ENCODE data around the gene TMEM250.
A peak's percentile ranks its signal among the peaks of the same experiment; 100 is the strongest.

The TMEM250 gene

GRCh38 chr9:136132512-136133050 lies 13.9 kb upstream of the TMEM250 start:
- H3K4me3 ChIP-seq (ENCODE audit: control insufficient read depth in 1 of 7, extremely low read depth in 1 of 7, insufficient read depth in 4 of 7, low read depth in 2 of 7, low read length in 6 of 7), result peak overlapping the region in 4 of 7 experiments; percentile 17 to 59 (median 43)
- no peaks in the 10 kb centered on the region for H3K9me3 ChIP-seq (ENCODE audit: control extremely low read depth in 1 of 5, control insufficient read depth in 4 of 5, insufficient read depth in 2 of 5, low read depth in 1 of 5, low read length in 4 of 5)
- WGBS (ENCODE audit: insufficient coverage), result 12% methylated on average over 40 of the region's 52 CpGs
- ChIA-PET POLR2A (no interaction called here), CTCF (interaction anchor here (1.0 to 1.5 kb wide), 5 partner anchors 9 to 152 kb away, joined by 3 to 4 read pairs (median 3); no protein-coding TSS in a partner anchor)
- H3K36me3 ChIP-seq (ENCODE audit: control insufficient read depth in 4 of 4, insufficient read depth in 4 of 4, low read length in 3 of 4), result no peaks in the 10 kb centered on the region
- peaks cover 0 to 58% (median 20%) of the 10 kb centered on the region in 5 experiments for H3K27me3 ChIP-seq (replicated peaks in 2 of 5; ENCODE audit: control insufficient read depth in 4 of 5, insufficient read depth in 5 of 5, low read length in 4 of 5)
- no peak for DNase-seq
- H3K4me1 ChIP-seq (ENCODE audit: control extremely low read depth in 1 of 4, control insufficient read depth in 4 of 4, insufficient read depth in 4 of 4, low read length in 3 of 4), result peaks cover 0 to 17% (median 13%) of the 10 kb centered on the region in 4 experiments
- no peak overlapping the region for H3K27ac ChIP-seq (ENCODE audit: insufficient read depth in 1 of 2, low read depth in 1 of 2, low read length in 2 of 2, poor library complexity in 1 of 2, severe bottlenecking in 2 of 2)

DNA sequence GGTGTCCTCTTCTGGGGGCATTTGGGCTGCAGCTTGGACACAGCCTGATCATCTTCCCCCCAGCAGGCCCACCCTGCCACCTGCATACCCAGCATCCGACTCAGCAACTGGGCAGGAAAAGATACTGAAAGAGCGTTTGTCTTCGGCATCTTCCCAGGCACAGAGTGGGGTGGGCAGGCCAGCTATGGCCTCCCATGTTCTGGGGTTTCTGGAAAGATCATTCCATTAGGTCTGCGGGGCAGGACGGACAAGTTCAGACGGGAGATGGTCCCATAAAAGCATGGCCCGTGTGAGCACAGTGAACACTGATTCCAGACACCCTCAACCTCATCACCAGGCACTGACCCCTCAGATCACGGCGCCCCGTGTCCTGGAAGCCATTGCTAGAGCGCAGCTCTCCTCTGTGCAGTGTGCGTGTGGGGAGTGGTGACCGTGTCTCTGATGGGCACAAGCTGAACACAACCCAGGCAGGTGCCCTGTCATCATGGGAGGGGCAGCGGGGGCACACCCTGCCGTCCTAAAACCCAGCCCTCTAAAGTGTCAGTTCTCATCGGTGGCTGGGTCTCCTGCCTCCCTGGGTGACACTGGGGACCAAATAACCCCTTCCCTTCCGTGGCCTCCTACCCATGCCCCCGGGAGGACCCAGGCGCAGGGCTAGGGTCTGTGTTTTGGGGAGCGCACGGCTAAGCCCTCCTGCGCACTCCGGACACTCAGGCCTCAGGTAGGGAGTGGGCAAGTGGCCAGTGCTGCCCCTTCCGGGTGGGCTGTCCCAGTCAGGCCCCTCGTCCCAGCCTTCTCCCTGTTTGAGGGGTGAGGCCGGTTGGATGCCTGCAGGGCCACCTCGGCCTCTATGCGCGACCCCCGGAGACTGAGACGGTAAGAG lies 13.2 kb upstream of the TMEM250 start:
- Histone ChIP-seq H3K9me3 (ENCODE audit: control extremely low read depth in 1 of 5, control insufficient read depth in 4 of 5, insufficient read depth in 2 of 5, low read depth in 1 of 5, low read length in 4 of 5) (no peaks in the 10 kb centered on the region), H3K27me3 (replicated peaks in 2 of 5; ENCODE audit: control insufficient read depth in 4 of 5, insufficient read depth in 5 of 5, low read length in 4 of 5) (peaks cover 0 to 58% (median 18%) of the 10 kb centered on the region in 5 experiments), H3K4me1 (ENCODE audit: control extremely low read depth in 1 of 4, control insufficient read depth in 4 of 4, insufficient read depth in 4 of 4, low read length in 3 of 4) (peaks cover 0 to 17% (median 13%) of the 10 kb centered on the region in 4 experiments), H3K4me3 (ENCODE audit: control insufficient read depth in 1 of 7, extremely low read depth in 1 of 7, insufficient read depth in 4 of 7, low read depth in 2 of 7, low read length in 6 of 7) (peak overlapping the region in 1 of 7 experiments; percentile 50), H3K27ac (ENCODE audit: insufficient read depth in 1 of 2, low read depth in 1 of 2, low read length in 2 of 2, poor library complexity in 1 of 2, severe bottlenecking in 2 of 2) (no peak overlapping the region), H3K36me3 (ENCODE audit: control insufficient read depth in 4 of 4, insufficient read depth in 4 of 4, low read length in 3 of 4) (no peaks in the 10 kb centered on the region)
- POLR2A ChIA-PET, result no interaction called here
- WGBS (ENCODE audit: insufficient coverage), result 64% methylated on average over 28 of the region's 31 CpGs
- CTCF ChIA-PET, result interaction anchor here (1.0 to 1.5 kb wide), 3 partner anchors 93 to 150 kb away, joined by 3 read pairs; no protein-coding TSS in a partner anchor
- no peak for DNase-seq

DNA sequence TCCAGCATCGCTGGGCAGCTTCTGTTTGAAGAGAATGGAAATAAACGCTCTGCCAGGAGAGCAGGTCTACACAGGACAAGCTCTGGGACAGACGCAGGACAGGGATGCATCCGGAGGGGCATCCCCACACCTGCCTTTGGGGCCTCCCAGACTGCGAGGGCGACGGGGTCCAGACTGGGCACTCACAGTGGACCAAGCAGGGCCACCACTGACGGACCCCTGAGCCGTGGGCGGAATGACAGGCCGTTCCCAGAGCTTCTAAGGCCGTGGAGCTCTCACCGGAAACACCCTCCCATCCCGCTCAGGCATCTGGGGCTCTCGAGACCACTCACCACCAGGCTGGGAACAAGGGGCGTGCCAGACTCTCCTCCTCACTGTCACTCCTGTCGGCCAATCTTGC lies 10.5 kb upstream of the TMEM250 start:
- POLR2A ChIA-PET, result no interaction called here
- CTCF ChIA-PET, result interaction anchor here (0.7 to 1.5 kb wide), 2 partner anchors 11 to 51 kb away, joined by 3 read pairs; no protein-coding TSS in a partner anchor
- DNase-seq, result no peak
- peaks cover 0 to 35% (median 17%) of the 10 kb centered on the region in 5 experiments for H3K27me3 ChIP-seq (replicated peaks in 2 of 5; ENCODE audit: control insufficient read depth in 4 of 5, insufficient read depth in 5 of 5, low read length in 4 of 5)
- 92% methylated on average over 16 of the region's 17 CpGs for WGBS (ENCODE audit: insufficient coverage)
- no peaks in the 10 kb centered on the region for H3K9me3 ChIP-seq (ENCODE audit: control extremely low read depth in 1 of 5, control insufficient read depth in 4 of 5, insufficient read depth in 2 of 5, low read depth in 1 of 5, low read length in 4 of 5)
- no peak overlapping the region for H3K4me3 ChIP-seq (ENCODE audit: control insufficient read depth in 1 of 7, extremely low read depth in 1 of 7, insufficient read depth in 4 of 7, low read depth in 2 of 7, low read length in 6 of 7)
- H3K36me3 ChIP-seq (ENCODE audit: control insufficient read depth in 4 of 4, insufficient read depth in 4 of 4, low read length in 3 of 4), result no peaks in the 10 kb centered on the region
- H3K27ac ChIP-seq (ENCODE audit: insufficient read depth in 1 of 2, low read depth in 1 of 2, low read length in 2 of 2, poor library complexity in 1 of 2, severe bottlenecking in 2 of 2), result no peak overlapping the region
- peaks cover 0 to 17% (median 13%) of the 10 kb centered on the region in 4 experiments for H3K4me1 ChIP-seq (ENCODE audit: control extremely low read depth in 1 of 4, control insufficient read depth in 4 of 4, insufficient read depth in 4 of 4, low read length in 3 of 4)

- H3K4me3 ChIP-seq (ENCODE audit: control insufficient read depth in 1 of 7, extremely low read depth in 1 of 7, insufficient read depth in 4 of 7, low read depth in 2 of 7, low read length in 6 of 7), result no peak overlapping the region
- WGBS (ENCODE audit: insufficient coverage), result 93% methylated on average over 14 of the region's 17 CpGs
- no peaks in the 10 kb centered on the region for H3K36me3 ChIP-seq (ENCODE audit: control insufficient read depth in 4 of 4, insufficient read depth in 4 of 4, low read length in 3 of 4)
- DNase-seq, result no peak
- H3K27ac ChIP-seq (ENCODE audit: insufficient read depth in 1 of 2, low read depth in 1 of 2, low read length in 2 of 2, poor library complexity in 1 of 2, severe bottlenecking in 2 of 2), result no peak overlapping the region
- ChIA-PET CTCF (interaction anchor here (1.5 kb wide), 1 partner anchor 11 kb away, joined by 3 read pairs; no protein-coding TSS in a partner anchor), POLR2A (interaction anchor here (0.6 kb wide), 1 partner anchor 89 kb away, joined by 3 read pairs; no protein-coding TSS in a partner anchor)
- H3K27me3 ChIP-seq (replicated peaks in 2 of 5; ENCODE audit: control insufficient read depth in 4 of 5, insufficient read depth in 5 of 5, low read length in 4 of 5), result peaks cover 0 to 27% (median 17%) of the 10 kb centered on the region in 5 experiments
- no peaks in the 10 kb centered on the region for H3K9me3 ChIP-seq (ENCODE audit: control extremely low read depth in 1 of 5, control insufficient read depth in 4 of 5, insufficient read depth in 2 of 5, low read depth in 1 of 5, low read length in 4 of 5)
- H3K4me1 ChIP-seq (ENCODE audit: control extremely low read depth in 1 of 4, control insufficient read depth in 4 of 4, insufficient read depth in 4 of 4, low read length in 3 of 4), result peaks cover 0 to 10% (median 6%) of the 10 kb centered on the region in 4 experiments
Measured at GRCh38 chr9:136128436-136128835, 9.8 kb upstream of the TMEM250 start.

GRCh38 chr9:136127313-136127712 lies 8.6 kb upstream of the TMEM250 start:
- CTCF ChIA-PET, result interaction anchor here (1.5 kb wide), 1 partner anchor 16 kb away, joined by 3 read pairs; no protein-coding TSS in a partner anchor
- no peaks in the 10 kb centered on the region for H3K9me3 ChIP-seq (ENCODE audit: control extremely low read depth in 1 of 5, control insufficient read depth in 4 of 5, insufficient read depth in 2 of 5, low read depth in 1 of 5, low read length in 4 of 5)
- H3K4me3 ChIP-seq (ENCODE audit: control insufficient read depth in 1 of 7, extremely low read depth in 1 of 7, insufficient read depth in 4 of 7, low read depth in 2 of 7, low read length in 6 of 7), result no peak overlapping the region
- H3K36me3 ChIP-seq (ENCODE audit: control insufficient read depth in 4 of 4, insufficient read depth in 4 of 4, low read length in 3 of 4), result no peaks in the 10 kb centered on the region
- DNase-seq, result no peak
- POLR2A ChIA-PET, result no interaction called here
- WGBS (ENCODE audit: insufficient coverage), result 87% methylated on average over 17 of the region's 18 CpGs
- peaks cover 0 to 20% (median 14%) of the 10 kb centered on the region in 5 experiments for H3K27me3 ChIP-seq (replicated peaks in 2 of 5; ENCODE audit: control insufficient read depth in 4 of 5, insufficient read depth in 5 of 5, low read length in 4 of 5)
- peaks cover 0 to 9% (median 7%) of the 10 kb centered on the region in 4 experiments for H3K4me1 ChIP-seq (ENCODE audit: control extremely low read depth in 1 of 4, control insufficient read depth in 4 of 4, insufficient read depth in 4 of 4, low read length in 3 of 4)
- H3K27ac ChIP-seq (ENCODE audit: insufficient read depth in 1 of 2, low read depth in 1 of 2, low read length in 2 of 2, poor library complexity in 1 of 2, severe bottlenecking in 2 of 2), result no peak overlapping the region

GRCh38 chr9:136124976-136125692 lies 6.5 kb upstream of the TMEM250 start:
- ChIA-PET POLR2A (no interaction called here), CTCF (interaction anchor here (1.6 to 3.5 kb wide), 2 partner anchors 14 to 34 kb away, joined by 5 to 36 read pairs; no protein-coding TSS in a partner anchor)
- no peak overlapping the region for H3K27ac ChIP-seq (ENCODE audit: insufficient read depth in 1 of 2, low read depth in 1 of 2, low read length in 2 of 2, poor library complexity in 1 of 2, severe bottlenecking in 2 of 2)
- 100% methylated on average over 2 of the region's 2 CpGs for WGBS (ENCODE audit: insufficient coverage)
- peaks cover 0 to 14% (median 10%) of the 10 kb centered on the region in 4 experiments for H3K4me1 ChIP-seq (ENCODE audit: control extremely low read depth in 1 of 4, control insufficient read depth in 4 of 4, insufficient read depth in 4 of 4, low read length in 3 of 4)
- no peaks in the 10 kb centered on the region for H3K36me3 ChIP-seq (ENCODE audit: control insufficient read depth in 4 of 4, insufficient read depth in 4 of 4, low read length in 3 of 4)
- DNase-seq, result no peak
- H3K4me3 ChIP-seq (ENCODE audit: control insufficient read depth in 1 of 7, extremely low read depth in 1 of 7, insufficient read depth in 4 of 7, low read depth in 2 of 7, low read length in 6 of 7), result no peak overlapping the region
- H3K27me3 ChIP-seq (replicated peaks in 2 of 5; ENCODE audit: control insufficient read depth in 4 of 5, insufficient read depth in 5 of 5, low read length in 4 of 5), result peaks cover 0 to 6% (median 1%) of the 10 kb centered on the region in 5 experiments
- H3K9me3 ChIP-seq (ENCODE audit: control extremely low read depth in 1 of 5, control insufficient read depth in 4 of 5, insufficient read depth in 2 of 5, low read depth in 1 of 5, low read length in 4 of 5), result no peaks in the 10 kb centered on the region
